ENCODE measurements around the gene GALNT15. TPM values are rescaled to one million over a fixed set of nuclear protein-coding genes. Genes with fewer than 3 reads are reported as not detected.

GALNT15 gene
- total and polyA plus RNA-seq, 2 donors (not counting 1 experiment from before 2014, with no cell fraction given): not detected

- no peak overlapping the region for H3K27ac Mint-ChIP-seq
- H3K9me3 Mint-ChIP-seq (ENCODE audit: insufficient read depth): no peaks in the 10 kb centered on the region
- Histone ChIP-seq H3K4me2 (replicated peaks; ENCODE audit: low read depth, low read length, poor library complexity, severe bottlenecking) (no peak overlapping the region), H3K4me3 (ENCODE audit: control extremely low read depth in 1 of 5, extremely low read depth in 1 of 5, insufficient read depth in 1 of 5, low read depth in 2 of 5, low read length in 4 of 5) (no peak overlapping the region), H3K9me3 (ENCODE audit: control extremely low read depth in 1 of 3, control insufficient read depth in 2 of 3, insufficient read depth in 1 of 3, low read length in 2 of 3) (no peaks in the 10 kb centered on the region), H3K36me3 (replicated peaks in 1 of 2; ENCODE audit: control extremely low read depth in 1 of 2, control insufficient read depth in 1 of 2, extremely low read depth in 1 of 2, insufficient read depth in 2 of 2, low read length in 1 of 2) (no peaks in the 10 kb centered on the region), H3K27ac (ENCODE audit: low read length in 2 of 2) (no peak overlapping the region), H3K79me2 (ENCODE audit: control insufficient read depth, insufficient read depth, low read length) (no peaks in the 10 kb centered on the region), H3K27me3 (replicated peaks in 1 of 4; ENCODE audit: control extremely low read depth in 1 of 4, control insufficient read depth in 3 of 4, insufficient read depth in 4 of 4, low read length in 3 of 4) (peaks cover 0 to 7% (median 4%) of the 10 kb centered on the region in 4 experiments), H4K20me1 (ENCODE audit: control insufficient read depth, insufficient read depth, low read length, poor library complexity, severe bottlenecking) (no peaks in the 10 kb centered on the region), H3K4me1 (ENCODE audit: control insufficient read depth in 2 of 2, insufficient read depth in 2 of 2, low read length in 2 of 2) (peaks cover 3 to 4% of the 10 kb centered on the region in 2 donors), H2AFZ (ENCODE audit: insufficient read depth, low read depth, low read length, poor library complexity, severe bottlenecking) (no peak overlapping the region), H3K9ac (ENCODE audit: low read length) (no peak overlapping the region)
- peaks cover 20% of the 10 kb centered on the region for H3K27me3 Mint-ChIP-seq
- no peak for DNase-seq
- H3K4me3 Mint-ChIP-seq: no peak overlapping the region
- WGBS (ENCODE audit: insufficient coverage): 94% methylated on average over 2 of the region's 3 CpGs
- peaks cover 7% of the 10 kb centered on the region for H3K4me1 Mint-ChIP-seq
- POLR2A ChIA-PET: no interaction called here
- CTCF ChIA-PET: no interaction called here
- intact Hi-C loops (cut with micrococcal nuclease): no loop called here
- TF ChIP-seq EZH2 (IDR thresholded peaks at IDR 0.05; ENCODE audit: borderline replicate concordance, insufficient read depth, low read depth, low read length, poor library complexity, severe bottlenecking): no peak
- no peak for ATAC-seq (ENCODE audit: low read depth)
Measured at GRCh38 chr3:16180737-16181134, 6.3 kb downstream of the GALNT15 start.

- no peak for DNase-seq
- ChIA-PET CTCF (no interaction called here), POLR2A (no interaction called here)
- H4K20me1 ChIP-seq (ENCODE audit: control insufficient read depth, insufficient read depth, low read length, poor library complexity, severe bottlenecking): no peaks in the 10 kb centered on the region
- no peak overlapping the region for H3K4me3 ChIP-seq (ENCODE audit: control extremely low read depth in 1 of 5, extremely low read depth in 1 of 5, insufficient read depth in 1 of 5, low read depth in 2 of 5, low read length in 4 of 5)
- peaks cover 0 to 7% (median 4%) of the 10 kb centered on the region in 4 experiments for H3K27me3 ChIP-seq (replicated peaks in 1 of 4; ENCODE audit: control extremely low read depth in 1 of 4, control insufficient read depth in 3 of 4, insufficient read depth in 4 of 4, low read length in 3 of 4)
- no peaks in the 10 kb centered on the region for H3K9me3 ChIP-seq (ENCODE audit: control extremely low read depth in 1 of 3, control insufficient read depth in 2 of 3, insufficient read depth in 1 of 3, low read length in 2 of 3)
- H3K4me3 Mint-ChIP-seq: no peak overlapping the region
- TF ChIP-seq CTCF (IDR thresholded peaks at IDR 0.05) (no peak), EZH2 (IDR thresholded peaks at IDR 0.05; ENCODE audit: borderline replicate concordance, insufficient read depth, low read depth, low read length, poor library complexity, severe bottlenecking) (no peak)
- H3K9ac ChIP-seq (ENCODE audit: low read length): no peak overlapping the region
- H3K9me3 Mint-ChIP-seq (ENCODE audit: insufficient read depth): no peaks in the 10 kb centered on the region
- intact Hi-C loops (cut with micrococcal nuclease): no loop called here
- H3K27ac ChIP-seq (ENCODE audit: low read length in 2 of 2): no peak overlapping the region
- H3K4me1 ChIP-seq (ENCODE audit: control insufficient read depth in 2 of 2, insufficient read depth in 2 of 2, low read length in 2 of 2): peaks cover 3 to 4% of the 10 kb centered on the region in 2 donors
- no peak overlapping the region for H3K27ac Mint-ChIP-seq
- H3K4me2 ChIP-seq (replicated peaks; ENCODE audit: low read depth, low read length, poor library complexity, severe bottlenecking): no peak overlapping the region
- no peak for ATAC-seq (ENCODE audit: low read depth)
- peaks cover 20% of the 10 kb centered on the region for H3K27me3 Mint-ChIP-seq
- no peaks in the 10 kb centered on the region for H3K36me3 ChIP-seq (replicated peaks in 1 of 2; ENCODE audit: control extremely low read depth in 1 of 2, control insufficient read depth in 1 of 2, extremely low read depth in 1 of 2, insufficient read depth in 2 of 2, low read length in 1 of 2)
- peaks cover 7% of the 10 kb centered on the region for H3K4me1 Mint-ChIP-seq
- H2AFZ ChIP-seq (ENCODE audit: insufficient read depth, low read depth, low read length, poor library complexity, severe bottlenecking): no peak overlapping the region
- 84% methylated on average over 6 of the region's 6 CpGs for WGBS (ENCODE audit: insufficient coverage)
- H3K79me2 ChIP-seq (ENCODE audit: control insufficient read depth, insufficient read depth, low read length): no peaks in the 10 kb centered on the region
Measured at GRCh38 chr3:16181361-16181760, 6.9 kb downstream of the GALNT15 start.

Measured in B cell (primary cell).